HL-60/S4 treated with retinoic acid at 250 ng/mL for 4 days and 3 days (cell line): Measurements from ENCODE around the gene HOXB9.

Experiments used
- in situ Hi-C: fragments of 300-500 bp; cut with MboI; formaldehyde crosslinking; loops from 2 replicates; pipeline ENCODE4 v1.7.0; 2022; ENCODE audit warnings: low sequenced_read_pairs

Gene HOXB9

DNA sequence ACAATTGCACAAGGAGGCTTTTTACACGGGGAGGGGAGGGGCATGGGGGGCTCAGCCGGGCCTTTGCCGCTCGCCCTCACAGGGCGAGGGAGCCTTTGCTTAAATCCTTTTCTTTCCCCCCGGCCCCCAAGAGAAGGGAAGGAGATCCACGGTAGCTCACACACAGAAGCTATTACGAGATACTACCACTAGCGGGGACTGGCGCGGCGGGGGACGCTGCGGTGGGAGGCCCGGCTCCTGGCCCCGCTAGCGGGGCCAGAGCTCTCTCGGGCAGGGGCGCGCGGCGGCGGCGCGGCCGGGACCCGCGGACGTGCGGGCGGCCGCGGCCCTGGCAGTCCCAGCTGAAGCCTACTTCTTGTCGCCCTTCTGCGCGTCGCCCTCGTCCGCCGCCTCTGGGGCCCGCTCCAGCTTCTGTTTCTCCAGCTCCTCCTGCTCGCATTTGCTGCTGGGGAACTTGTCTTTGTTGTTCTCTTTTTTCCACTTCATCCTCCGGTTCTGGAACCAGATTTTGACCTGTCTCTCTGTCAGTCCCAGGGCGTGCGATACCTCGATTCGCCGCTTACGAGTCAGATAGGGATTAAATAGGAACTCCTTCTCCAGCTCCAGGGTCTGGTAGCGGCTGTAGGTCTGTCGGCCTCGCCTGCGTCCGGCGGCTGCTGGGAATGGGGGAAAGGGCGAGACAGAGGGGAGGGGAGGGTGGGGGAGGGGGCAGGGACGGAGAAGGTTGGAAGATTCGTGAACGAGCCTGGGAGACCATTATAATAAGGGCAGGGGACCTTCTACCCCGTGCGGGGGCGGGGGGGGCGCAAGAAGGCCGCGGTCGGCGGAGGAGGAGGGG is 13.1 kb downstream of the HOXB9 start:
- in situ Hi-C loops, result no loop called here

DNA sequence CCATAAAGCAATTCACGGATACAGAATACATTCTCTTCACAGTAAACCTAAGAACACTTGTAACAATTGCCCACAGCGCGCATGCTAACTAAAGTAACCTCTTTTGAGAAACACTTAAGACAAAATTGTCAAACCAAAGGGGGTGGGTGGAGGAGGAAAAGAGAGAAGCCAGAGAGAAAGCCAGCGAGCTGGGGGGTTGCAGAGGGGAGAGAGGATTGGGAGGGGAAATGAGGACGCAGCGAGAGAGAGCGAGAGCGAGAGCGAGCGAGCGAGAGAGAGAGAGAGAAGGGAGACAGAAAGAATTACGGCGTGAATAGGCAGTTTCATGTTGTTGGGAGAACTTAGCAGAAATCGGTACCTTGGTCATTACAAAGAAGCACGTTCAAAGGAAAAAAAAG is 13.7 kb downstream of the HOXB9 start:
- in situ Hi-C loops, result no loop called here

DNA sequence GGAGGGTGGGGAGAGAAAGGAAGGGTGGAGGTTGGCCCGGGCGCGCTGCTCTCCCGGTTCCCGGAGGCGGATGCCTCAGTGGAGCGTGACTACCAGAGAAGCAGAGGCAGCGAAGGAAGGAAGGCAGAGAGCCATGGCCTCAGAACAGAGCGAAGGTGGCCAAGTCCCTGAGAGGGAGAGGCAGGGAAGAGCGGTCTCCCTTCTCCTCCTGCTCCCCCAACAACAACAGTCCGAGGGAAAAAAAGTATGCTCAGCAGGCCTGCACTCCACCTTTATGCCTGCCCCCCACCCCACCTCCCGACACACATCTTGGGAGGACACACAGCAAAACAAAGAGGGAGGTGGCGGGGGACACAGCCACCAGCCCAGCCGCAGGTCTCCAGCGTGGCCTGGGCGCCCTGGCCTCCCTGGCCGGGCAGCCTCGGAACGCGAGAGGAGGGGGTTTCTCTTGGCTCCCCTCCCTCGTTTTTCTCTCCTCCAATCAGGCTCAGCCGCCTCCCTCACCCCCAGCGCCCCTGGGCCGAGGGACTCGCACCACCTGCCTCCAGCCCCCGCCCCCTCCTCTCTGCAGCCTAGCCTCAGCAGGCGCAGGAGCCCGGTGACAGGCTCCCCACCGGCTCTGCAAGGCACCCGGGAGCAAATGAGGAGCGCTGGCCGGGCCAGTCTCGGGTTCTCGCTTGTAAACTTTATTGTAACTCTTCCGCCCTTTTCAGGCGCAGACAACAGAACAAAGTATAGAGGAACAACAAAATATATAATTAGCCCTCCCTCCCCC is 14.3 kb downstream of the HOXB9 start:
- in situ Hi-C loops, result no loop called here

DNA sequence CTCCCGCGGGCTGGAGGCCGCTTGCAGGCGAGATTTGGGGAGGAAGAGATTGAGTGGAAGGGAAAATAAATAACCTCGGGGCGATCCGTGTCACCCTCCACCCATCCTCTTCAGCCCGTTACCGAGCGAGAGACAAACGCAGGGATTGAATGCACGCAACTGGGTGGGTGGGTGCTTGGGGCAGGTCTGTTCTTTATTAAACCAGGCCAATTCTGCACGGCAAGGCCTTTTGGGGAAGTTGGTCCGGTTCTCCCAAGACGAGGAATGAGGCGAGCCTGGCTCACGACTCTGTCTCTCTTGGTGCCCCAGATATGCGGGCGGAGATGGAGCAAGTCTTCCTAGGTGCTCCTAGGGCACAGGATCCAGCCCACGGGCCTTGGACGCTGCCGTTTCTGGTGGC is 14.9 kb downstream of the HOXB9 start:
- in situ Hi-C loops, result no loop called here

DNA sequence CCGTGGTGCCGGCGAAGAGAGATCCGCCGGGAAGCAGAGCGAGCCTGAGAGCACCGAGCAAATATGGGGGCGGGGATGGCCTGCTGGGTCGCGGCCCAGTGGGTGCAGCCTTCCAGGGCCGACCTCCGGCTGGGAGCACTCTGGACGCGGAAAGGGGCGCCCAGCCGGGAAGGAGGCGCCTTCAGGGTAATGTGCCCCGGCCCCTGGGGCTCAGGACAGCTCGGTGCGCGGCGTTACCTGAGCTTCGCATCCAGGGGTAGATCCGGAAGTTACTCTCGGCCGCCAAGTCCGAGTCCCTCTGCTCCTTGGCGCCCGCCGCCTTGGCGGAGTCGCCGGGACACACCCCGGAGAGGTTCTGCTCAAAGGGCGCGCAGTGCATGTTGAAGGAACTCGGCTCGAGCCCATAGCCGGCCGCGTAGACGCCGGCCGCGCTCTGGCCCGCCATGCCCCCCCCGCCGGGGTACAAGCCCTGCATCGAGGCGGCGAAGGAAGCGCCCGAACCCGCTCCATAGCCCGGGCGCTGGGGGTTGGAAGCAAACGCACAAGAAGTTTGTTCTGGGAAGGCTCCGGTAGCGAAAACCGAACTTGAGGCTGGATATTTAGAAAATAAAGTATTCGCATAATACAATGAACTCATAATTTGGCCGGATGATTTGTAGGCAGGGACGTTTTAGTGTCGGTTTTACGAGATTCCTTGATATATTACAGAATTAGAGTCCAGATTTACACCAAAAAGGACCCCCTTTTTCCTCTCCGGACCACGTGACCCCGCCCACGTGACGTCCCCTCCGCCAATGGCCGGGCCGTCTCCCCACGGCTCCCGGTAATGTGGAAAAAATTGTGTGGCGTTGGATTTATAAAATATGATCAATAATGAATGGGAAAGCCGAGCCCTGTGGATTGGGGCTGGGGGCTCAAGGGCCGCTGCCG is 15.6 kb downstream of the HOXB9 start, which contains the start of gene HOXB7:
Gene HOXB7 (minus strand): TSS at position 736 of the 930 bp plus-strand sequence. CDS start 99 bp downstream, at position 637.
- in situ Hi-C loops, result no loop called here

DNA sequence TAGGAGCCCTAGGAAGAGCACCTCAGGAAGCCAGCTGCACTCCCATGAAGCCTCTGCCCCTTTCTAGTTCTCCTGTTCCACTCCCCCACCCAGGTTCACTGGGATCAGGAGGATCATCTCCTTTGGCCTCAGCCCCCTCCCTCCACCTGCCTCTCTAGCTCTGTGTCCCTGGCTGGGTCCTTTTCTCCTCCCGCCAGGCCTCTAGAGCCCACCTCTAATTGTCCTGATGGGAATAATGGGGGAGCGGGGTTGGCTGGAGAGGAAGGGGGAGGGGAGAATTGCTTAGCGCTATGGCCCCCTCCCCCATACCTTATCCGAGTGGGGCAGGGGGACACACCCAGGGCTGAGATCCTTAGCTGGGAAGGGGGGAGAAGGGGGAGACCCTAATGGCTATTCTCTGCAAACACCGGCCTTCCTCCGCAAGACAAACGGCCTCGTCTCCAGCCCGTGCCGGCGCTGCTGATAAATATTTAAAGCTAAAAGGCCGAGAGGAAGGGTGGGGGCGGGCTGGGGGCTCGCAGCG is 16.3 kb downstream of the HOXB9 start:
- in situ Hi-C loops, result no loop called here

DNA sequence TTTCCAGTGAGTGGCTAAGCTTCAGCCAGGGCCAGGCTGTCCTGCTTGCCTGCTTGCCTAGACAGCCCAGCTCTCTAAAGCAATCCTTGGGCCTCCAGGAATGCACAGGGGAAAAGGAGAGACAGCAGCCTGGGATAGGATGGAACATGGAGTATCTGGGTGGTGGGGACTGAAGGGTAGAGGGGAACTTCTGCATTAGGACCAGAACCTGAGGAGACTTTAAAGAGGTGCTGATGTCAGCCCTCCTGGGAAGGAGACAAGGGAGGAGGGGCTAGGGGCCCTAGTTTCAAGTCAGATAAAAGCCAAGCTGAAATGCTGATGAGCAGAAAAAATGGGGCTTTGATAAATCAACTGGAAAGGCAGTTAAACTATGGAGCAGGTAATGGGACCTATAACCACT is 17.1 kb downstream of the HOXB9 start:
- in situ Hi-C loops, result no loop called here

DNA sequence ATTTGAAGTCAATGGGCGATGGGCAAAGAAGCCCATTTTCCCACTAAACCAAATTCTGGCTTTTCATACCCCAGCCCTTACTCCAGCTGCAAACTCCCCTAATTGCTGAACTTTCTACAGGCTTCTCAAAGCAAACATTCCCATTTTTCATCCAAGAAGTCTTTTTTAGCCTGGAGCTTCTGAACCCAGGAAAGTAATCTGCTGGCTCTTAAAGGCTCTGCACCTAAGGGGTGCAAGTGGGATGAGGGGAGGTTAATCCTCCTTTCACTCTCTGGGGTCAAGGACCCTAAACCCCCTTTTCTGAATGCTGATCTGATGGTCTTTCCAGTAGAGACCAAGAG is 17.7 kb downstream of the HOXB9 start:
- in situ Hi-C loops, result no loop called here

DNA sequence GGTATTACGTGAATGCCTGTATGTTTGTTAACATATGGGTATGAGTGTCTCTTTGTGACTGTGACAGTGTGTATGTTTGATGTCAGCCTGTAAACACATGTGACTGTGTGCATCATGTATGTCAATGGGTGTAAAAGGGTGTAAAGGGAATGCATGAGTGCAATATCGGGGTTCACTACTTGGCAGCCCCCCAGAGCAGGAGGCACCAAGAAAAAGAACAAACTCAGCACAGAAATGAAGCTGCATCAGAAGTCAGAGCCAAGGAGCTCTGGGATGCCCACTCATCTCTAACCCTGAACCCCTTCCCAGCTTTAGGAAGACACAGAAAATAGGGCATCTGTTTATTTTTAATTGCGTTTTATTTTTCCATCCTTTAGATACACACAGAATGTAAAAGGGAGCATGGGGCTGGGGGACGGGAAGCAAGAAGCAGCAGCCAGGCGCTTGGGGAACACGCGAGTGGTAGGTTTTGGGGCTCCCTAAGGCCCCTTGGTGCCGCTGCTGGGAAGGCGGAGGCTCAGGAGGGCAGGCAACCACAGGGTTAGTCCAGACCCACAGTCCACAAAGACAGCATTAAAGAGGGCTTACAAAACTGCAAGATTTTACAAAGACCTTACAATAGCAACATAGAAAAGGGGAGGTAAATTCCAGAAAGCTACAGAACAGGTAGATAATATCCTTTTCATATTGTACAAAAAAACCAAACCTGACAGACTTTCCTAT is 19.1 kb downstream of the HOXB9 start:
- in situ Hi-C loops, result no loop called here

DNA sequence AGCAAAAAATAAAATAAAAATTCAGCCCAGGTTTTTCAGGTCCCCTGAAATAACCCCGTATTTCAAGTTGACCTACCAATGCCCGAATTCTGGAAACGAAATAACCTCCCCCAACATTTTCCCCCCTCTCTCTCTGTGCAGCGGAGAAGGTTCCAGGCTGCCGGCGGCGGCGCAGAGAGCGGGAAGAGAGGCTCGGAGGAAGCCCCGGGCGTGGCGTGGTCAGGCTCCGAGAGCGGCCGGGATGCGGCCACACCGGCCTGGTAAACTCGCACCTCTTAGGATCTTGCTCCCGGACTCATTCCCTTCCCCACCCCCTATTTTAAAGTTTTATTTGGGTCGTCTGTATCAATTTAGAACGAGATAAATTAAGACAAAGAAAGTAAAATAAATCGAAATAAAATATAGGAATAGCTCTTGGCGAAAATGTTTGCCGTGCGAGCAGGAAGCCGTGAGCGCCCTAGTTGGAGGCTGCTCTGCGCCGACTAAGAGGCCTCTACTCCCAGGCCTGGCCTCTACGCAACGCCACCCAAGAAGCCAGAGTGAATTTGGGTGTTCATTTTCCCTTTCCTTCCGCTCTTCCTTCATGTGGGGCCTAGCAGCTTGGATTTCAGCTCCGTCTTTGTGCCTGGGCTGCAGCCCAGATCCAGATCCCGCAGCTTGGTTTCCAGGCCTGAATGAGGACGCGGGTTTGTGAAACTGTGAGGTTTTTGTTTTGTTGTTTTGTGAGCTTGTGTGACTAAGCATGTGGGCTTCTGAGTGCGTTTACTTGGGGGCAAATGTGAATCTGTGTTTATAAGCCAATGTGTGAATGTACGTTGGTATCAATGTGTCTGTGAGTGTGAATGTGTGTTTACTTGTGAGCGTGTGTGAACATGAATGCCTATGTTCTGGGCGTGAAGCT is 19.9 kb downstream of the HOXB9 start:
- in situ Hi-C loops, result no loop called here

DNA sequence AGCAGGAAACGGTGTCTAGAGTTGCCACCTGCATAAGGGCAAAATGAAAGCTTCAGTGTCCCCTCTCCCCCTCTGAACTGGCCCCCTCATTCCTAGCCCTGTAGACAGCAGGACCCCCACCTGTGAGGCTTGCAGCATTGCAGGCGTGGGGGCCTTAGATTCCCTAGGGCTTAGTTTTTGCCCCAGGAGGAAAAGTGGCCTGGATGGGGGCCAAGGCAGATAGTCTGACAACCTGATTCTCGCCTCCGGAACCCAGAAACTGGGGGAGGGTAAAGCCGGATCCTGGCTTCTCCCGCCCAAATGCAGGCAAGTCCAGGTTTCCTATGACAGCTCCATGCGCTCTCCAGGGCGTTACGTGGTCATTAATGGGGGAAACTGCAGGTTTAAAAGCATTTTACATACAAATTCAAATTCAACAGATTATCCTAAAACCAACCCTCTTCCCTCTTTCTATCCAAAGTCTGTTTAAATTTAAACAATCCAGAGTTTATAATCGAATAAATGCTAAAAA is 20.7 kb downstream of the HOXB9 start:
- in situ Hi-C loops, result no loop called here

DNA sequence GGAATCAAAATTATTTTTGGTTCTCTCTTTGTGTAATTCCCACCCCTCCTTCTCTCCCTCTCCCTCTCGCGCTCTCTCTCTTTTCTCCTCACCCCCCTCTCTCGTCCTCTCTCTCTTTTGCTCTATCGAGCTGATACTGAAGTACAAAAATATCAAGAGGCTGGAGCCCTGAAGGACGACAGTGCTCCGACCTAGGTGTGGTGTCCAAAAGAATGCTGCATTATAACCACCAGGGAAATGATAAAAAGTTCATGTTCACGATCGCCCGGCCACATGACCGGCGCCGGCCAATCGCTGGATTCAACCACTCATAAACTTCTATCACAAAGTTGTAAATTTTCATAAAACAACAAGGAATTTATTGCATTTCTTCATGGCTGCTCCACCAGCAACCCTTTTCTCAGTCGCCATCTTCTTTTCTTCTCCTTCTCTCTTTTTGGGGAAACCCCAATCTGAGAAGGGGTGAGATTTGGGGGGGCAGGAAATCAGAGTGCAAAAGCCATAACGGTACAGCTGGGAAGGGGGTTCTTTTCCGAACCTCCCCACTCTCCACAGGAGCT is 21.3 kb downstream of the HOXB9 start, which contains the start of gene HOXB6:
Gene HOXB6 (minus strand): TSS at position 217 of the 560 bp plus-strand sequence. CDS start 6,836 bp downstream, outside the sequence.
- in situ Hi-C loops, result no loop called here

DNA sequence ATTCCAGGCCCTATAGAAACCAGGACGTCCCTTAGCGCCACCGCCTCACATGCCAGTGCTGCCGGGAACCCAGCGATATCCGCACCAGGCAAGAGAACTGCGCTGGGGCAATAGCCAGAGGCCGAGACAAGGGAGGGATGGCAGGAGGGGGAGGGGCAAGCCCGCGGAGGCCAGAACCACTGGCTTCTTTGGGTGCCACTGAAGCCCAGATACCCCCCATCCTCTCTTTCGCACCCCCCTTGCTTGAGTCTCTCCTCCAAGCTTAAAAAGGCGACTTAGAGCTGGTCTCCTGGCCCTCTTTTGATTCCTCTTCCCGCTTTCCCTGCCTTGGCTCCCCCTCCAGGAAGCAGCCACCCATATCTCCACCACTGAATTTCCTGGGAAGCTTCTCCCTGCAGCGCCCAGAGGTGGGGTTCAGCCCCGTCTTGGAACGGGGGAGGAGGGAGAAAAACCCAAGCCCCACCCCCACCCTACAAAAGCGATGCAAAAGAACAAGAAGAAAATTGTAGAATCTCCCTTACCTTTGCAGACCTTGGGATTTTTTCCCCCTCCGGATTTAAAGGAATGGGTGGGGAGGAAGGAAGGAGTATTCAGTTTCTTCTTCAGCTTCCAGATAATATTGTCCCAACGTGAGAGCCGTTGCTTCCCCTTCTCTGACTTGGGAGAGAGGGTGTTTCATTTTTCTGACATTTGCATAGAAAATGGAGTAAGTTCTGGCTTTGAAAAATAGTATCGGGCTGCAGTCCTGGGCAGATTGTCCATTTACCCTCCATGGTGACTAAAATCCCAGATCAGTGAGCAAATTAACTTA is 22.0 kb downstream of the HOXB9 start:
- in situ Hi-C loops, result no loop called here

DNA sequence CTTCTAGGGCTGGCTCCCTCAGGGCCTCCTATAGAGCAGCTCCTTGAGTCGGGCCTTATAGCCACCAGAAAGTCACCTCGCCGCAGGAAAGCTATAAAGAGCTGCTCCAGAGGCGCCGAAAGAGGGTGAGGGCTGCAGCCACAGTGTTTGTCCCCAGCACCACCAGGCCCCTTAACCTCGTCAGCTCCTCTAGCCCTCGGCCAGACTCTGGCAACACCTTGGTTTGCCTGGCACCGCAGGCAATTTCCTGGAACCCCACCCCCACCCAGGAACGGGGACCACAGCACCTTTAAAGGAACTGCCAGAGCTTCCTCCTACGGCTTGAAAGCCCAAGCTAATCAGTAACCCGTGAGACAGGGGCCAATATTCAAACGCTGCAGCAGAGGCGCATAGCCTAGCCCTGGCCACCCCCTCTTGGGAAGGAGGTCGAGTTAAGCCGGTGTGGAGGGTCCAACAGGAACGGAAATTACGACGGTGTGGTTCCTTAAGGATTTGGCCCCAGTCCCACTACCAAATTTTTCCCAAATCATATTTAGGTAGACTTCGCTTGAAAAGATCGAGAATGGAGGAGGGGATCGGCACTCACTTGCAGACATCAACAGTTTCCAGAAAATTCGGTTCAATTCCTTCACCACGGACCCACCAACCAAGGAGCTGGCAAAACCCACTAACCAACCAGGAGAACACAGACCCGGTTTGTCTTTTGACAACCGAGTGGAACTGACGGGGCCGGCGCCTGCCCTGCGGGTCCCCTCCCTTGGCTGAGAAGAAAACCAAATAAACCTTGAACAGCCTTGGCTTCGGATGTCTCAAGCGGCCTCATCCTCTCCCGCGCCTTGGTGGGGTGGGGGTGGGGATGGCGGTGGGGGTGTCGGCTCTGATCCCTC is 24.4 kb downstream of the HOXB9 start:
- in situ Hi-C loops, result no loop called here

DNA sequence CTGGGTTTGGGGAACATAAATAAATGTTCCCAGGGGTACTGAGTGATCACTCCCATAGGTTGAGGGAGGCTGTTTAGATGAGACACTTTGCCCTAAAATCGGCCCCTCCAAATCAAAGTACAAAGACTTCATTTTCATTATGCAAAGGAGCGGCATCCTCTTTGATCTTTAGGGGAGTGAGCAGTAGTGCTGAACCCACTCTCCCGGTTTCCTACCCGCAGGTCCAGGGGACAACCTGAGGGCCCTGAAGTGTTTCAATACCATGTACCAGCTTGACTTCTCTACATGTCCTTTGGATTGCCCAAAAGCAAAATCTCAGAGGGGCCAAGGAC is 25.0 kb downstream of the HOXB9 start:
- in situ Hi-C loops, result no loop called here

DNA sequence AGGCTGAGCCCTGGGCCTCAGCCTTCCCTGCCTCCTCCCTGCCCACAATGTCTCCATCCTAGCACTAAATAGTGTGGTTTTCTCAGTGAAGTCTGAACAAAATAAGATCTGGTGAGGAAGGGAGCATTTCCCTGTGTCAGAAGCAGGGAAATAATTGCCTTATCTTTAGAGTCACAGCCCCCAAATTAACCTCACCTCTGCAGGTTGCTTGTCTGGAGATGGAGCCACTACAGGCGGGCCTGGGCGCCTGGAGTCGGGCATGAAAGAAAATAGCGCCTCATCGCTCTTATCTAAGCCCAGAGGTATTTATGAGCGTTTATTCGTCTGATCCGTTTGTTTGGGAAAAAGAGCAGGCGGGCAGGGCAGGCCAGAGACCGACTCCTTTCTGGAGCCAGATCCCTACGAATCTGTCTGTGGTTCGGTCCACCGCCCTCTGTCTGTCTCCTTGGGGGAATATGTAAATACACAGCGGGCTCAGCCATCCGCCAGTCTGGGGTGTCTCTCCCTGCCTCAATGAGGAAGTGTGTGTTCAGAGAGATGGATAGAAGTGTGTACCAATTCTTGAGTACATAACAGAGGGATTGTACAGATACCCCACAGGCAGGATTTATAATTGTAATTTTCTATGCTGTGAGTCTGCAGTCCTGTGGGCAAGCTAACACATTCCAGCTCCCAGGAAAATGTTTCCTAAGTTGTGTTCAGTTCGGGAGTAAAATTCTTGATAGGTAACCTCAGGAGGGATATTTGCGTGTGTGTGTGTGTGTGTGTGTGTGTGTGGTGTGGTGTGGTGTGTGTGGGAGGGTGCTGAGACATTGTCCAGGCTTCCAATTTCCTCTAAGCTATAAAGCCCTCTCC is 25.7 kb downstream of the HOXB9 start:
- in situ Hi-C loops, result no loop called here
